Measurements from ENCODE around the gene SHISA9. TPM values are rescaled to one million over a fixed set of nuclear protein-coding genes. Genes with fewer than 3 reads are reported as not detected.

The SHISA9 gene
- total RNA-seq, 1 donor from 2014 or later: not detected

- Histone ChIP-seq H3K36me3 (ENCODE audit: control insufficient read depth in 3 of 3, insufficient read depth in 3 of 3, low read length in 3 of 3) (no peaks in the 10 kb centered on the region), H3K9me3 (ENCODE audit: control insufficient read depth in 3 of 3, low read length in 3 of 3) (peaks cover 0 to 3% (median 0%) of the 10 kb centered on the region in 3 donors), H3K27ac (ENCODE audit: low read depth, low read length) (no peak overlapping the region), H3K27me3 (ENCODE audit: control insufficient read depth in 3 of 3, insufficient read depth in 3 of 3, low read length in 3 of 3) (no peaks in the 10 kb centered on the region), H3K4me3 (ENCODE audit: low read length in 3 of 3) (no peak overlapping the region), H3K9ac (ENCODE audit: low read depth in 1 of 3, low read length in 3 of 3) (no peak overlapping the region), H3K4me1 (ENCODE audit: control insufficient read depth in 3 of 3, insufficient read depth in 3 of 3, low read length in 3 of 3) (no peaks in the 10 kb centered on the region)
Observed at GRCh38 chr16:12874186-12874585, 27.2 kb upstream of the SHISA9 start.

GRCh38 chr16:12876778-12877177, 24.6 kb upstream of the SHISA9 start:
- Histone ChIP-seq H3K4me3 (ENCODE audit: low read length in 3 of 3) (no peak overlapping the region), H3K9me3 (ENCODE audit: control insufficient read depth in 3 of 3, low read length in 3 of 3) (no peaks in the 10 kb centered on the region), H3K4me1 (ENCODE audit: control insufficient read depth in 3 of 3, insufficient read depth in 3 of 3, low read length in 3 of 3) (no peaks in the 10 kb centered on the region), H3K9ac (ENCODE audit: low read depth in 1 of 3, low read length in 3 of 3) (no peak overlapping the region), H3K27me3 (ENCODE audit: control insufficient read depth in 3 of 3, insufficient read depth in 3 of 3, low read length in 3 of 3) (no peaks in the 10 kb centered on the region), H3K36me3 (ENCODE audit: control insufficient read depth in 3 of 3, insufficient read depth in 3 of 3, low read length in 3 of 3) (no peaks in the 10 kb centered on the region), H3K27ac (ENCODE audit: low read depth, low read length) (no peak overlapping the region)

- no peak overlapping the region for H3K4me3 ChIP-seq (ENCODE audit: low read length in 3 of 3)
- H3K9ac ChIP-seq (ENCODE audit: low read depth in 1 of 3, low read length in 3 of 3): no peak overlapping the region
- H3K27ac ChIP-seq (ENCODE audit: low read depth, low read length): no peak overlapping the region
- H3K9me3 ChIP-seq (ENCODE audit: control insufficient read depth in 3 of 3, low read length in 3 of 3): no peaks in the 10 kb centered on the region
- no peaks in the 10 kb centered on the region for H3K4me1 ChIP-seq (ENCODE audit: control insufficient read depth in 3 of 3, insufficient read depth in 3 of 3, low read length in 3 of 3)
- H3K36me3 ChIP-seq (ENCODE audit: control insufficient read depth in 3 of 3, insufficient read depth in 3 of 3, low read length in 3 of 3): no peaks in the 10 kb centered on the region
- H3K27me3 ChIP-seq (ENCODE audit: control insufficient read depth in 3 of 3, insufficient read depth in 3 of 3, low read length in 3 of 3): no peaks in the 10 kb centered on the region
Observed at GRCh38 chr16:12878973-12879372, 22.4 kb upstream of the SHISA9 start.

- no peak overlapping the region for H3K9ac ChIP-seq (ENCODE audit: low read depth in 1 of 3, low read length in 3 of 3)
- no peak overlapping the region for H3K27ac ChIP-seq (ENCODE audit: low read depth, low read length)
- no peaks in the 10 kb centered on the region for H3K36me3 ChIP-seq (ENCODE audit: control insufficient read depth in 3 of 3, insufficient read depth in 3 of 3, low read length in 3 of 3)
- no peaks in the 10 kb centered on the region for H3K4me1 ChIP-seq (ENCODE audit: control insufficient read depth in 3 of 3, insufficient read depth in 3 of 3, low read length in 3 of 3)
- no peak overlapping the region for H3K4me3 ChIP-seq (ENCODE audit: low read length in 3 of 3)
- no peaks in the 10 kb centered on the region for H3K27me3 ChIP-seq (ENCODE audit: control insufficient read depth in 3 of 3, insufficient read depth in 3 of 3, low read length in 3 of 3)
- no peaks in the 10 kb centered on the region for H3K9me3 ChIP-seq (ENCODE audit: control insufficient read depth in 3 of 3, low read length in 3 of 3)
Observed at GRCh38 chr16:12879812-12880211, 21.6 kb upstream of the SHISA9 start.

- H3K9ac ChIP-seq (ENCODE audit: low read depth in 1 of 3, low read length in 3 of 3): no peak overlapping the region
- H3K4me1 ChIP-seq (ENCODE audit: control insufficient read depth in 3 of 3, insufficient read depth in 3 of 3, low read length in 3 of 3): no peaks in the 10 kb centered on the region
- no peaks in the 10 kb centered on the region for H3K36me3 ChIP-seq (ENCODE audit: control insufficient read depth in 3 of 3, insufficient read depth in 3 of 3, low read length in 3 of 3)
- H3K27me3 ChIP-seq (ENCODE audit: control insufficient read depth in 3 of 3, insufficient read depth in 3 of 3, low read length in 3 of 3): no peaks in the 10 kb centered on the region
- no peak overlapping the region for H3K4me3 ChIP-seq (ENCODE audit: low read length in 3 of 3)
- H3K27ac ChIP-seq (ENCODE audit: low read depth, low read length): no peak overlapping the region
- H3K9me3 ChIP-seq (ENCODE audit: control insufficient read depth in 3 of 3, low read length in 3 of 3): no peaks in the 10 kb centered on the region
Observed at GRCh38 chr16:12881182-12881581, 20.2 kb upstream of the SHISA9 start.

GRCh38 chr16:12881740-12882139, 19.7 kb upstream of the SHISA9 start:
- H3K27ac ChIP-seq (ENCODE audit: low read depth, low read length): no peak overlapping the region
- no peaks in the 10 kb centered on the region for H3K36me3 ChIP-seq (ENCODE audit: control insufficient read depth in 3 of 3, insufficient read depth in 3 of 3, low read length in 3 of 3)

GRCh38 chr16:12885742-12886141, 15.7 kb upstream of the SHISA9 start:
- Histone ChIP-seq H3K4me3 (ENCODE audit: low read length in 3 of 3) (no peak overlapping the region), H3K9me3 (ENCODE audit: control insufficient read depth in 3 of 3, low read length in 3 of 3) (no peaks in the 10 kb centered on the region), H3K36me3 (ENCODE audit: control insufficient read depth in 3 of 3, insufficient read depth in 3 of 3, low read length in 3 of 3) (no peaks in the 10 kb centered on the region), H3K27ac (ENCODE audit: low read depth, low read length) (no peak overlapping the region), H3K4me1 (ENCODE audit: control insufficient read depth in 3 of 3, insufficient read depth in 3 of 3, low read length in 3 of 3) (no peaks in the 10 kb centered on the region), H3K9ac (ENCODE audit: low read depth in 1 of 3, low read length in 3 of 3) (no peak overlapping the region), H3K27me3 (ENCODE audit: control insufficient read depth in 3 of 3, insufficient read depth in 3 of 3, low read length in 3 of 3) (no peaks in the 10 kb centered on the region)

More at GRCh38 chr16:12881740-12882139, 19.7 kb upstream of the SHISA9 start:
- H3K4me3 ChIP-seq (ENCODE audit: low read length in 3 of 3): no peak overlapping the region
- H3K4me1 ChIP-seq (ENCODE audit: control insufficient read depth in 3 of 3, insufficient read depth in 3 of 3, low read length in 3 of 3): no peaks in the 10 kb centered on the region
- no peaks in the 10 kb centered on the region for H3K9me3 ChIP-seq (ENCODE audit: control insufficient read depth in 3 of 3, low read length in 3 of 3)
- no peaks in the 10 kb centered on the region for H3K27me3 ChIP-seq (ENCODE audit: control insufficient read depth in 3 of 3, insufficient read depth in 3 of 3, low read length in 3 of 3)
- H3K9ac ChIP-seq (ENCODE audit: low read depth in 1 of 3, low read length in 3 of 3): no peak overlapping the region

GRCh38 chr16:12891836-12892235, 9.6 kb upstream of the SHISA9 start:
- H3K4me1 ChIP-seq (ENCODE audit: control insufficient read depth in 3 of 3, insufficient read depth in 3 of 3, low read length in 3 of 3): no peaks in the 10 kb centered on the region
- no peak overlapping the region for H3K9ac ChIP-seq (ENCODE audit: low read depth in 1 of 3, low read length in 3 of 3)
- no peaks in the 10 kb centered on the region for H3K9me3 ChIP-seq (ENCODE audit: control insufficient read depth in 3 of 3, low read length in 3 of 3)
- H3K36me3 ChIP-seq (ENCODE audit: control insufficient read depth in 3 of 3, insufficient read depth in 3 of 3, low read length in 3 of 3): no peaks in the 10 kb centered on the region
- H3K4me3 ChIP-seq (ENCODE audit: low read length in 3 of 3): no peak overlapping the region
- H3K27ac ChIP-seq (ENCODE audit: low read depth, low read length): no peak overlapping the region
- H3K27me3 ChIP-seq (ENCODE audit: control insufficient read depth in 3 of 3, insufficient read depth in 3 of 3, low read length in 3 of 3): peaks cover 0 to 4% (median 0%) of the 10 kb centered on the region in 3 donors

GRCh38 chr16:12893050-12893750, 8.2 kb upstream of the SHISA9 start:
- Histone ChIP-seq H3K9me3 (ENCODE audit: control insufficient read depth in 3 of 3, low read length in 3 of 3) (no peaks in the 10 kb centered on the region), H3K4me1 (ENCODE audit: control insufficient read depth in 3 of 3, insufficient read depth in 3 of 3, low read length in 3 of 3) (no peaks in the 10 kb centered on the region), H3K4me3 (ENCODE audit: low read length in 3 of 3) (no peak overlapping the region), H3K27me3 (ENCODE audit: control insufficient read depth in 3 of 3, insufficient read depth in 3 of 3, low read length in 3 of 3) (peaks cover 0 to 5% (median 0%) of the 10 kb centered on the region in 3 donors), H3K27ac (ENCODE audit: low read depth, low read length) (no peak overlapping the region), H3K36me3 (ENCODE audit: control insufficient read depth in 3 of 3, insufficient read depth in 3 of 3, low read length in 3 of 3) (no peaks in the 10 kb centered on the region), H3K9ac (ENCODE audit: low read depth in 1 of 3, low read length in 3 of 3) (no peak overlapping the region)

GRCh38 chr16:12896562-12896961, 4.8 kb upstream of the SHISA9 start:
- H3K27ac ChIP-seq (ENCODE audit: low read depth, low read length): no peak overlapping the region

More at GRCh38 chr16:12896562-12896961, 4.8 kb upstream of the SHISA9 start:
- Histone ChIP-seq H3K36me3 (ENCODE audit: control insufficient read depth in 3 of 3, insufficient read depth in 3 of 3, low read length in 3 of 3) (no peaks in the 10 kb centered on the region), H3K9ac (ENCODE audit: low read depth in 1 of 3, low read length in 3 of 3) (no peak overlapping the region), H3K27me3 (ENCODE audit: control insufficient read depth in 3 of 3, insufficient read depth in 3 of 3, low read length in 3 of 3) (peaks cover 20 to 30% (median 21%) of the 10 kb centered on the region in 3 donors), H3K4me1 (ENCODE audit: control insufficient read depth in 3 of 3, insufficient read depth in 3 of 3, low read length in 3 of 3) (no peaks in the 10 kb centered on the region), H3K4me3 (ENCODE audit: low read length in 3 of 3) (no peak overlapping the region), H3K9me3 (ENCODE audit: control insufficient read depth in 3 of 3, low read length in 3 of 3) (no peaks in the 10 kb centered on the region)
